HCT116 (cell line): Measurements from ENCODE around the gene MERTK.

Source experiments
- CBX3 ChIP-seq: IDR thresholded peaks from 2 replicates; pipeline ENCODE4 v1.6.1; 2012; ENCODE audit warnings: low read depth
- CEBPB ChIP-seq: IDR thresholded peaks from 2 replicates; pipeline ENCODE4 v1.6.1; 2012; ENCODE audit warnings: low read depth
- EGR1 ChIP-seq: IDR thresholded peaks from 2 replicates; pipeline ENCODE4 v1.6.1; 2012; ENCODE audit warnings: low read depth
- EZH2 ChIP-seq: fragments of 200-600 bp; sonication (generic); IDR thresholded peaks from 2 replicates; pipeline ENCODE4 v1.6.1; 2017; ENCODE audit warnings: antibody characterized with exemption, mixed run types
- EZH2phosphoT487 ChIP-seq: fragments of 200-600 bp; IDR thresholded peaks from 2 replicates; pipeline ENCODE4 v1.6.1; 2018; ENCODE audit warnings: antibody characterized with exemption, borderline replicate concordance
- POLR2AphosphoS5 ChIP-seq: IDR thresholded peaks from 2 replicates; pipeline ENCODE4 v1.6.1; 2011; ENCODE audit warnings: mild to moderate bottlenecking, low read depth, low read length, moderate library complexity
- RAD21 ChIP-seq: IDR thresholded peaks from 2 replicates; pipeline ENCODE4 v1.6.1; 2012; ENCODE audit warnings: low read depth, mild to moderate bottlenecking
- SP1 ChIP-seq: IDR thresholded peaks from 2 replicates; pipeline ENCODE4 v1.6.1; 2012; ENCODE audit warnings: low read depth
- ZFX ChIP-seq: fragments of 450-650 bp; IDR thresholded peaks from 2 replicates; pipeline ENCODE4 v1.6.1; 2017
- ZNF274 ChIP-seq: fragments of 200-500 bp; sonication (Bioruptor generic); IDR thresholded peaks from 2 replicates; pipeline ENCODE4 v1.6.1; 2014; ENCODE audit warnings: mild to moderate bottlenecking, low read depth, low read length, inconsistent platforms
- TF ChIP-seq, protein P1 (sequence below), 3 experiments: fragments of 200-600 bp in 1 of 3; sonication (generic) in 1 of 3; IDR thresholded peaks in 2 of 3; conservative IDR thresholded peaks in 1 of 3; 2 replicates each; pipeline ENCODE4 v1.5.1; 2012 to 2017; ENCODE audit warnings: low read depth in 2 of 3, low read length in 2 of 3, antibody characterized with exemption in 1 of 3, borderline replicate concordance in 1 of 3, control low read depth in 1 of 3, mild to moderate bottlenecking in 1 of 3, mixed read lengths in 1 of 3, mixed run types in 1 of 3, moderate library complexity in 1 of 3; ENCODE audit not compliant: insufficient read depth in 1 of 3

DNA sequence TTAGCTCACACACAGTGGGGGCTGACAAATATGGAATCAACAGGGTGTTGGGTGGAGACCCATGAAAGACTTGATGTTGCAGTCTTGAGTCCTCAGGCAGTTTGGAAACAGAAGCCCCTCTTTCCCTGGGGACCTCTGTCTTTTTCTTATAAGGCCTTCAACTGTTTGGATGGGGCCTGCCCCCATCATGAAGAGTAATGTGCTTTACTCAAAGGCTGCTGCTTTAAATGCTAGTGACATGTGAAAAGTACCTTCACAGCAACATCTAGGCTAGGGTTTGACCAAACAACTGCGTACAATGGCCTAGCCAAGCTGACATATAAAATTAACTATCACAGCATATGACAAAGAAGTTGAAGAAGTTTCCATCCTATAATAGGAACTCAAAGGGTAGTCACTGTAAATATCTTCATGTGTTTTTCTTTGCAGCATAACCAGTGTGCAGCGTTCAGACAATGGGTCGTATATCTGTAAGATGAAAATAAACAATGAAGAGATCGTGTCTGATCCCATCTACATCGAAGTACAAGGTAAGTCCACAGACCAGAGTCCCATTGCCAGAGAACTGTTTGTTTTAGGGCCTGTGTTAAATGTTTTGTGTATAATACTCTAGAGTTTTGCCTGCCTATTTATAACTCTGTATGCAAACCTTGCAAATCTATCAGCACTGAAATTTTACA lies 46.3 kb downstream of the MERTK start:
- no peak for TF ChIP-seq EZH2
- no peak for TF ChIP-seq POLR2AphosphoS5
- TF ChIP-seq, protein P1, sequence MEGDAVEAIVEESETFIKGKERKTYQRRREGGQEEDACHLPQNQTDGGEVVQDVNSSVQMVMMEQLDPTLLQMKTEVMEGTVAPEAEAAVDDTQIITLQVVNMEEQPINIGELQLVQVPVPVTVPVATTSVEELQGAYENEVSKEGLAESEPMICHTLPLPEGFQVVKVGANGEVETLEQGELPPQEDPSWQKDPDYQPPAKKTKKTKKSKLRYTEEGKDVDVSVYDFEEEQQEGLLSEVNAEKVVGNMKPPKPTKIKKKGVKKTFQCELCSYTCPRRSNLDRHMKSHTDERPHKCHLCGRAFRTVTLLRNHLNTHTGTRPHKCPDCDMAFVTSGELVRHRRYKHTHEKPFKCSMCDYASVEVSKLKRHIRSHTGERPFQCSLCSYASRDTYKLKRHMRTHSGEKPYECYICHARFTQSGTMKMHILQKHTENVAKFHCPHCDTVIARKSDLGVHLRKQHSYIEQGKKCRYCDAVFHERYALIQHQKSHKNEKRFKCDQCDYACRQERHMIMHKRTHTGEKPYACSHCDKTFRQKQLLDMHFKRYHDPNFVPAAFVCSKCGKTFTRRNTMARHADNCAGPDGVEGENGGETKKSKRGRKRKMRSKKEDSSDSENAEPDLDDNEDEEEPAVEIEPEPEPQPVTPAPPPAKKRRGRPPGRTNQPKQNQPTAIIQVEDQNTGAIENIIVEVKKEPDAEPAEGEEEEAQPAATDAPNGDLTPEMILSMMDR (IDR thresholded peaks at IDR 0.05 in 2 of 3, conservative IDR thresholded peaks at IDR 0.05 in 1 of 3; ENCODE audit: borderline replicate concordance in 1 of 3, insufficient read depth in 1 of 3, low read depth in 2 of 3, low read length in 2 of 3): no peak
- no peak for TF ChIP-seq RAD21
- no peak for TF ChIP-seq CEBPB
- TF ChIP-seq SP1: no peak
- no peak for TF ChIP-seq EGR1
- no peak for TF ChIP-seq EZH2phosphoT487
- TF ChIP-seq ZNF274: no peak
- TF ChIP-seq CBX3: no peak
- TF ChIP-seq ZFX: no peak
